8988T (cell line): ENCODE measurements around the gene PCDHB11.
"Not testable (repeated sequence)": the region's sequence is repeated elsewhere in the genome, so short reads cannot be mapped to it uniquely, and the experiment has no call there.

Experiments
- DNase-seq: peaks from one replicate; pipeline ENCODE4 v3.0.0; 2011

Gene PCDHB11

DNA sequence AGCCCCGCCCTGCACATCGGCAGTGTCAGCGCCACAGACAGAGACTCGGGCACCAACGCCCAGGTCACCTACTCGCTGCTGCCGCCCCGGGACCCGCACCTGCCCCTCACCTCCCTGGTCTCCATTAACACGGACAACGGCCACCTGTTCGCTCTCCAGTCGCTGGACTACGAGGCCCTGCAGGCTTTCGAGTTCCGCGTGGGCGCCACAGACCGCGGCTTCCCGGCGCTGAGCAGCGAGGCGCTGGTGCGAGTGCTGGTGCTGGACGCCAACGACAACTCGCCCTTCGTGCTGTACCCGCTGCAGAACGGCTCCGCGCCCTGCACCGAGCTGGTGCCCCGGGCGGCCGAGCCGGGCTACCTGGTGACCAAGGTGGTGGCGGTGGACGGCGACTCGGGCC lies 47.5 kb downstream of the PCDHB11 start:
- DNase-seq: not testable (repeated sequence)

GRCh38 chr5:141247434-141247833 lies 48.0 kb downstream of the PCDHB11 start:
- DNase-seq: not testable (repeated sequence)

DNA sequence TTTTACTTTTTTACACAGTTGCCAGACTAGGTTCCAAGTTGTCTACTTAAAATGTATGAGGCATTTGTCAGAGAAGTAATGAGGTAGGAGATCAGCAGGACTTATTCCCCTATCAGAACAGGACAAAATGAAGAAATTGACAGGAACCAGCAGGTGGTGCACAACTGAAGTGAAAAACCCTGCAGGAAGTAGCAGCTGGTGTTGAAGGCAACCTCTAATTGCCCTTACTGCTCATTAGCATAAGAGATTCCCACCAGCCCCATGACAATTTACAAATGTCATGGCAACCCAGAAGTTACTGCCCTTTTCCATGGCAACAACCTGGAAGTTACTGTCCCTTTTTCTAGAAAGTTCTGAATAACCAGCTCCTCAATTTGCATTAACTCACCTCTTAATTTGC lies 51.1 kb downstream of the PCDHB11 start:
- DNase-seq: no peak
